HFFc6 (cell line): Measurements from ENCODE around the gene ZNF827. TPM values are rescaled to one million over a fixed set of nuclear protein-coding genes. Genes with fewer than 3 reads are reported as not detected.

Source experiments
- DNase-seq: peaks from one replicate; pipeline ENCODE4 v3.0.0-alpha.2; 2018
- H3K27ac Mint-ChIP-seq: 2 replicates; pipeline ENCODE4 v1.8.0; 2020; ENCODE audit warnings: mild to moderate bottlenecking, mixed read lengths
- H3K27me3 Mint-ChIP-seq: 2 replicates; pipeline ENCODE4 v1.8.0; 2021; ENCODE audit warnings: mild to moderate bottlenecking, moderate library complexity, mixed read lengths; ENCODE audit not compliant: insufficient read depth
- H3K36me3 Mint-ChIP-seq: 2 replicates; pipeline ENCODE4 v1.8.0; 2021; ENCODE audit warnings: low read depth, mixed read lengths
- H3K4me1 Mint-ChIP-seq: 2 replicates; pipeline ENCODE4 v1.8.0; 2020; ENCODE audit warnings: low read depth, mixed read lengths
- H3K4me3 Mint-ChIP-seq: 2 replicates; pipeline ENCODE4 v1.8.0; 2020; ENCODE audit warnings: mild to moderate bottlenecking, moderate library complexity, mixed read lengths
- H3K9me3 Mint-ChIP-seq: 2 replicates; pipeline ENCODE4 v1.8.0; 2020; ENCODE audit warnings: mild to moderate bottlenecking, mixed read lengths
- total RNA-seq, 6 experiments: library from RNA; stranded (reverse); fragmentation: NEBNext Ultra II Directional; extraction: Animal tissue kit (Norgen Biotek cat#: 25700); gene quantifications; 2 replicates in 1 of 6; 3 replicates in 5 of 6; pipeline ENCODE4 v1.2.3, GENCODE V29; 2021
- TF ChIP-seq, protein P1 (sequence below): fragments of 200-600 bp; sonication (generic); IDR thresholded peaks from 2 replicates; pipeline ENCODE4 v1.5.0; 2021; ENCODE audit warnings: antibody characterized with exemption, mild to moderate bottlenecking

ZNF827 gene
- total RNA-seq, 6 experiments from 2014 or later, result 15.8 to 22.4 (median 17.6) TPM

DNA sequence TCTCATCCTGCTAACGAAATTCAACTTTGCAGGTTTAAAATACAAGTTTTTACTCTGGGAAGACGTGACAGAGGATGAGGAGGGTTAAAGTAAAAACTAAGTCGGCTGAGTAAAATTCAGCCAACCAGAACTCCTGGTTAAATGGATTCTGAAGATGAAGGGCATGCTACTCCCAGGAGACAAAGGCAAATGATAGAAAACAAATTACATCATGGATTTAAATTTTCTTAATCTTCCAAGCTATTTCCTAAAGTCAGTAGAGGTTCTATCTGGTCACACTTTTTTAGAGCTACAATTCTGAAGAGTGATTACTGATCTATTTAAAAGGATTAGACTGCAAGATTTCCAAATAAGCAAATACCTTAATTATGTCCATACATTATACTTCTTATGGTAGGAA is 47.9 kb downstream of the ZNF827 start:
- Mint-ChIP-seq H3K4me3 (no peak overlapping the region), H3K27ac (no peak overlapping the region), H3K27me3 (no peaks in the 10 kb centered on the region), H3K36me3 (no peaks in the 10 kb centered on the region; the same call in 1 of the 2 replicates), H3K4me1 (peaks cover 31% of the 10 kb centered on the region), H3K9me3 (no peaks in the 10 kb centered on the region)
- no peak for DNase-seq
- TF ChIP-seq, protein P1, sequence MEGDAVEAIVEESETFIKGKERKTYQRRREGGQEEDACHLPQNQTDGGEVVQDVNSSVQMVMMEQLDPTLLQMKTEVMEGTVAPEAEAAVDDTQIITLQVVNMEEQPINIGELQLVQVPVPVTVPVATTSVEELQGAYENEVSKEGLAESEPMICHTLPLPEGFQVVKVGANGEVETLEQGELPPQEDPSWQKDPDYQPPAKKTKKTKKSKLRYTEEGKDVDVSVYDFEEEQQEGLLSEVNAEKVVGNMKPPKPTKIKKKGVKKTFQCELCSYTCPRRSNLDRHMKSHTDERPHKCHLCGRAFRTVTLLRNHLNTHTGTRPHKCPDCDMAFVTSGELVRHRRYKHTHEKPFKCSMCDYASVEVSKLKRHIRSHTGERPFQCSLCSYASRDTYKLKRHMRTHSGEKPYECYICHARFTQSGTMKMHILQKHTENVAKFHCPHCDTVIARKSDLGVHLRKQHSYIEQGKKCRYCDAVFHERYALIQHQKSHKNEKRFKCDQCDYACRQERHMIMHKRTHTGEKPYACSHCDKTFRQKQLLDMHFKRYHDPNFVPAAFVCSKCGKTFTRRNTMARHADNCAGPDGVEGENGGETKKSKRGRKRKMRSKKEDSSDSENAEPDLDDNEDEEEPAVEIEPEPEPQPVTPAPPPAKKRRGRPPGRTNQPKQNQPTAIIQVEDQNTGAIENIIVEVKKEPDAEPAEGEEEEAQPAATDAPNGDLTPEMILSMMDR, result no peak

DNA sequence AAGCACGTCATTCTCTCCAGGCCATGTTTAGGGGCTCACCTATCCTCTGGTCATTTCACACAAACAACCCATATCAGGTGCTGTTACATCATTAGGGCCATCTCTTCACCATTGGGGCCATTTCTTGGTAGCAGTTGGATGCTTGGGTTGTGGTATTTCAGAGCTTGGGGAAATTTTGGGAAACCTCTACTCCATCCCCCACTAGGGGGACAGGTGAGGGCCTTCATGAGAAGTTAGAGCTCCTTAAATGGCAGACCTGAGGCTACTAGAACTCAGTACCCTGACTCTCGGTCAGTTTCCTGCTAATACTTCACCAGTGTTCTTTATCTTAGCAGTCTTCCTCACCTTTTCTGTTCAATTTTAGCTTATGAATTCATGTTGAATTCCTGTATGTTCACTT is 50.2 kb downstream of the ZNF827 start:
- DNase-seq, result no peak
- TF ChIP-seq, protein P1, result peak; percentile 48
- H3K4me3 Mint-ChIP-seq, result no peak overlapping the region
- peaks cover 8% of the 10 kb centered on the region; the same call in 1 of the 2 replicates for H3K36me3 Mint-ChIP-seq
- H3K27ac Mint-ChIP-seq, result no peak overlapping the region
- no peaks in the 10 kb centered on the region for H3K9me3 Mint-ChIP-seq
- H3K27me3 Mint-ChIP-seq, result no peaks in the 10 kb centered on the region
- H3K4me1 Mint-ChIP-seq, result peaks cover 23% of the 10 kb centered on the region

DNA sequence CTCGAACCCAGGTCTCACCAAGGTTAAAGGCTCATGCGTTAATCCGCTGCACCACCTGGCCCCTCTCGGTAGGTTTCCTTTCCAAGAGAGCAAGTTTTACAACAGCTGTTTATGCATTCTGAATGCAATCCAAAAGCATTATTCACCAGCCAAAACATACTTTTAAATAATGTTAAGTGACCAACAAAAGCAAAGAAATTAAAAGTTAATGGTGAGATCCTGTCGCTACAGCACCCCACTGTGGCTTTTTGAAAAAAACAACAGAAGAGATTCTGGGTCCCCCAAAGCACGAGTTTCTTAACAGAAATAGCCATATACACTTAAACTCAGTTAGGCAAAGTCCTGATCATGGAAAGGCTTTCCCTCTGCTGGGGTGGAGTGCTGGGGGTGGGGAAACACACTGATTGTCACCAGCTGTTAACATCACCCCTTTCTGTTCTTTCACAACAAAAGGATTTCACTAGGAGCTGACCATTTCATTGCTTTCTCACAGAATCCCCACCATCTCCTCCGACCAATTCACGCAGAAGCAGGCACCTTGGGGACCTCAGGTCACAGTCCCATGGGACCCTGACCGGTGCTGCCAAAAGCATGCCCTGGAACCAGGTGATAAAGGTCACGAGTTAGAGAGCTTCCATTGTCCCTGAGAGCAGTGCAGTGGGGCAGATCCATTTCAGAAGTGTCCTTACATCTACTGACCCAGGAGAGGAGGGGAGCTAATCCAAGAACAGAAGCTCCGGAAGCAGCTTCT is 51.2 kb downstream of the ZNF827 start:
- H3K36me3 Mint-ChIP-seq, result peaks cover 8% of the 10 kb centered on the region; the same call in 1 of the 2 replicates
- H3K4me3 Mint-ChIP-seq, result no peak overlapping the region; the same call in 1 of the 2 replicates
- peaks cover 23% of the 10 kb centered on the region for H3K4me1 Mint-ChIP-seq
- TF ChIP-seq, protein P1, result peak; percentile 63
- H3K27ac Mint-ChIP-seq, result peak overlapping the region; percentile 73
- peak; percentile 74 for DNase-seq
- no peaks in the 10 kb centered on the region for H3K27me3 Mint-ChIP-seq
- no peaks in the 10 kb centered on the region for H3K9me3 Mint-ChIP-seq

DNA sequence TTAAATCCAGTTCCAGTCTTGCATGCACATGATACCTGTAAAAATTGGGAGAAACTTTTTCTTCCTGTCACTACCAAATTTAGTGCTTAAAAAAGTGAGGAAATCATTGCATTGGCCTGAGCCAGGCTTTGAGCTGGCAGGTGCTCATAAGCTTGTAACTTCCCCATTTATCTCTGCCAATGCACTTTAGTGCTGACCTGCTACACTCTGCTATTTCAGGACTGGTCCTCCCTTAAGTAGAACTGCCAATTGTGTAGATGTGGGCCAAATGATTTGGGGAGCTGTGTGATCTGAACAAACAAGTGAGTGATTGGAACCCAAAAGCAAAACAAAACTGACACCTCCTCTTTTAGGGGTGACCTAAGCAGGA is 51.8 kb downstream of the ZNF827 start:
- H3K9me3 Mint-ChIP-seq, result no peaks in the 10 kb centered on the region
- peaks cover 23% of the 10 kb centered on the region for H3K4me1 Mint-ChIP-seq
- no peak overlapping the region; the same call in 1 of the 2 replicates for H3K4me3 Mint-ChIP-seq
- TF ChIP-seq, protein P1, result no peak
- peaks cover 8% of the 10 kb centered on the region; the same call in 1 of the 2 replicates for H3K36me3 Mint-ChIP-seq
- DNase-seq, result no peak
- peak overlapping the region; percentile 51 for H3K27ac Mint-ChIP-seq
- H3K27me3 Mint-ChIP-seq, result no peaks in the 10 kb centered on the region

DNA sequence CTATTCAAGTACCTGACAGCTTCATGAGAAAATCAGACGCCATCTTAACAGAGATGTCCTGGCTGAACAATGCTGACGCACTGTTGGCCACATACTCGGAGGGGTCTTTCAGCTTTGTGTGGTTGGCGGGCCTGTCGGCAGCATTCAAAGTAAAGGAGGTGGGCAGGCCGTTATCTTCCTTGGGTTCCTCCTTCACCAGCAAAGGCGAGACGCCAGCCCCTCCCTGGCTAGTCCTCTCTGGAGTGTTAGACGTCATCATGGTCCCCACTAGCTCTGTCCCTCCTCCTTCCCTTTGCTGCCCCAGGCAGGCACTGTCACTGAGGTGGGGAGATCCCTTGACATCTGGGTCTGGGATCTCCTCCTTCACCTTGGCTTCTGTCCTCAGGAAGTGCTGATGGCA is 53.0 kb downstream of the ZNF827 start:
- DNase-seq, result no peak
- Mint-ChIP-seq H3K27ac (no peak overlapping the region), H3K4me3 (no peak overlapping the region), H3K27me3 (no peaks in the 10 kb centered on the region), H3K4me1 (peaks cover 24% of the 10 kb centered on the region), H3K9me3 (no peaks in the 10 kb centered on the region), H3K36me3 (peaks cover 11% of the 10 kb centered on the region)
- TF ChIP-seq, protein P1, result no peak
